ENCODE data around the gene UGT1A3. TPM values are rescaled to one million over a fixed set of nuclear protein-coding genes. Genes with fewer than 3 reads are reported as not detected.
"Not testable (repeated sequence)": the region's sequence is repeated elsewhere in the genome, so short reads cannot be mapped to it uniquely, and the experiment has no call there.

The UGT1A3 gene
- total RNA-seq, 2 donors from 2014 or later, result not detected

DNA sequence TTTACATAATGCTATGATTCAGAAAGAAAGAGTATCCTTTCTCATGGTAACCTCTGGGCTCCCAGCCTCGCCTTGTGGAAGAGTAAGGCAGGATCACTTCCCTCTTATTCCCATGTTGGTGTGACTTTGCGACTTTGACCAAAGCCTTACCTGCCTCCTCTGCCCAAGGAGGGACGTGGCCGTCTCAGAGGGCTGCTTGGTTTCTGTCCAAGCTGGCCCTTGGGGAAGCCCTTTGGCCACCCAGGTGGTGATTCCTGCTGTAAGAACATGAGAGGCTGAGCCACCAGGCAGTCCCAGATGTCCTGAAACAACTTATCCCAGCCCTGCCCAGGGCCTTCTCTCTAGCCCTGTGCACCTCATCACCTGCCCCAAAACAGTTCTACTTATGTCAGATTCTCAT is 30.1 kb upstream of the UGT1A3 start:
- H3K27me3 Mint-ChIP-seq, result peaks cover 8 to 29% of the 10 kb centered on the region in 2 donors
- H3K4me1 Mint-ChIP-seq (ENCODE audit: low read depth in 2 of 2), result no peaks in the 10 kb centered on the region
- no peak for ATAC-seq
- H3K9me3 Mint-ChIP-seq, result no peaks in the 10 kb centered on the region
- no peaks in the 10 kb centered on the region for H3K36me3 Mint-ChIP-seq
- H3K4me3 Mint-ChIP-seq, result no peak overlapping the region
- DNase-seq (ENCODE audit: low spot score), result no peak
- no peak overlapping the region for H3K27ac Mint-ChIP-seq

DNA sequence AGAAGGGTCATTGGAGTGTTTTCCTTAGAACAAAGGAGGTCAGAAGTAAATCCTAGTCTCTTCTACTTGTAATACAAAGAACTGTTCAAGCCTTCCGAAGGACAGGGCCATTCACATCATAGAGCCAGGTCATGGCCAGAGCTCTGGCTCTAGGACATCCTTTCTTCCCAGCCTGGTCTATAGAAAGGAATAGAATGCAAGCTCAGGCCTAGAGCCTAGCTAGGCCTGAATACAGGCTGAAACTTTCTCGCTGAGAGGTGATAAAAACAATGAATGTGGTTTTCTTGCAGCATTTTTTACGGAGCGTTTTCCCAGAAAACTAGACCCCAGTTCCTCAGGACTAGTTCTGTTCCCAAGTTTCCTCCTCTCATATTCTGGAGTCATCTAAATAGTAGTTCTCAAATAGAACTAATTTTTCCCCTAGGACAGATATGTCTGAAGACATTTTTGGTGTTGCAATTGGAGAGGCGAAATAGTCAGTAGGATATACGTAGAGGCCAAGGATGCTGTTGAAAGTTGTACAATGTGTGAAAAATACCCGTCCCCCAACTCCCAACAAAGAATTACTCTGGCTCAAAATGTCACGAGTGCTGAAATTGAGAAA is 29.3 kb upstream of the UGT1A3 start:
- no peak for DNase-seq (ENCODE audit: low spot score)
- H3K36me3 Mint-ChIP-seq, result no peaks in the 10 kb centered on the region
- no peaks in the 10 kb centered on the region for H3K4me1 Mint-ChIP-seq (ENCODE audit: low read depth in 2 of 2)
- no peak for ATAC-seq
- H3K9me3 Mint-ChIP-seq, result no peaks in the 10 kb centered on the region
- no peak overlapping the region for H3K4me3 Mint-ChIP-seq
- H3K27me3 Mint-ChIP-seq, result peaks cover 9 to 34% of the 10 kb centered on the region in 2 donors
- H3K27ac Mint-ChIP-seq, result no peak overlapping the region

DNA sequence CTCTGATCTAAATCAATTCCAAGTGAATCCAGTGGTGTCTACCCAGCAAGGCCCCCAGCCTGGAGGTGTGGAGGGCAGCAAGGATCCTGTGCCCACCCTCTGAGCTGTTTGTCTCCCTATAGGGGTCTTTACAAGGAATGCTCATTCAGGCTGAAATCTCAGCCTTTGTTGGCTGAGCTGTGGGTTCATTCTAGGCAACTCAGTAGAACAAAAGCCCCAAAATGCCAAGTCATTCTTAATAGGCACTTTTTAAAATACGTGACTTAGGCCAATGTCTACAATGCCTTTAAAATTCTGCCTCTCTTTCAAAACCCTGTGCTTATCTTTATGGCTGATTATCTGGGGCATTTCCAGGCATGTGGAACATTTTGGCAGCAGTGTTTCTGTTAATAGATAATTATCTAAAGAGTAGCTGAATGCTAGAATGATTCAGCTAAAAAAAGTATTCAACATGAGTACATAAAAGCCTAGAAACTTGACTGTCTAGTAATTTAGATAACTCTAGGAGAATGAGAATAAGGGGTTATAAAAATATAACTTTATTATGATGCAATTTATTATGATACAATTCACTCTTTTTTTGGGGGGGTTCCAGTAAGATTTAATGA is 28.7 kb upstream of the UGT1A3 start:
- H3K27me3 Mint-ChIP-seq, result peaks cover 9 to 37% of the 10 kb centered on the region in 2 donors
- no peaks in the 10 kb centered on the region for H3K9me3 Mint-ChIP-seq
- H3K27ac Mint-ChIP-seq, result no peak overlapping the region
- DNase-seq (ENCODE audit: low spot score), result no peak
- H3K4me3 Mint-ChIP-seq, result no peak overlapping the region
- no peaks in the 10 kb centered on the region for H3K36me3 Mint-ChIP-seq
- ATAC-seq, result no peak
- no peaks in the 10 kb centered on the region for H3K4me1 Mint-ChIP-seq (ENCODE audit: low read depth in 2 of 2)

DNA sequence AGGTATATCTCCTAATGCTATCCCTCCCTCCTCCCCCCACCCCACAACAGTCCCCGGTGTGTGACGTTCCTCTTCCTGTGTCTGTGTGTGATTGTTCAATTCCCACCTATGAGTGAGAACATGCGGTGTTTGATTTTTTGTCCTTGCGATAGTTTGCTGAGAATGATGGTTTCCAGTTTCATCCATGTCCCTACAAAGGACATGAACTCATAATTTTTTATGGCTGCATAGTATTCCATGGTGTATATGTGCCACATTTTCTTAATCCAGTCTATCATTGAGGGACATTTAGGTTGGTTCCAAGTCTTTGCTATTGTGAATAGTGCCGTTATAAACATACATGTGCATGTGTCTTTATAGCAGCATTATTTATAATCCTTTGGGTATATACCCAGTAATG is 28.0 kb upstream of the UGT1A3 start:
- H3K27me3 Mint-ChIP-seq, result peaks cover 9 to 42% of the 10 kb centered on the region in 2 donors
- not testable (repeated sequence) for H3K9me3 Mint-ChIP-seq

DNA sequence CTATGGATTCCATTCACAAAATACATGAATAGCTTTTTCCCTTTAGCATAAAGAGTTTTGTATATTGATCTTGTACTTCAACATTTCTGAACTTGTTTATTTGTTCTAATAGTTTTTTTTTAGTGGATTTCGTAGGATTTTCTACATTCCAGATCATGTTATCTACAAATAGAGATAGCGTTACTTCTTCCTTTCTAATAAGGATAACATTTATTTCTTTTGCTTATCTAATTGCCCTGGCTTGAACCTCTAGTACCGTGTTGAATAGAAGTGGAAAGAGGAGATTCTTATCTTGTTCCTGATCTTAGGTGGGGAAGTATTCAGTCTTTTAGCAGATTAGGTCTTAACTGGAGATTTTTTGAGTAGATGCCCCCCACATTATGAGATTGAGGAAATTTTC is 26.6 kb upstream of the UGT1A3 start:
- no peaks in the 10 kb centered on the region for H3K4me1 Mint-ChIP-seq (ENCODE audit: low read depth in 2 of 2)
- H3K4me3 Mint-ChIP-seq, result no peak overlapping the region
- H3K9me3 Mint-ChIP-seq, result no peaks in the 10 kb centered on the region
- H3K36me3 Mint-ChIP-seq, result no peaks in the 10 kb centered on the region
- no peak overlapping the region for H3K27ac Mint-ChIP-seq
- ATAC-seq (no peak), DNase-seq (ENCODE audit: low spot score) (no peak)
- peaks cover 7 to 34% of the 10 kb centered on the region in 2 donors for H3K27me3 Mint-ChIP-seq

More for the DNA sequence above, 28.0 kb upstream of the UGT1A3 start:
- H3K4me1 Mint-ChIP-seq (ENCODE audit: low read depth in 2 of 2); H3K36me3 Mint-ChIP-seq; DNase-seq (ENCODE audit: low spot score); ATAC-seq; H3K27ac Mint-ChIP-seq; H3K4me3 Mint-ChIP-seq: not testable (repeated sequence)

DNA sequence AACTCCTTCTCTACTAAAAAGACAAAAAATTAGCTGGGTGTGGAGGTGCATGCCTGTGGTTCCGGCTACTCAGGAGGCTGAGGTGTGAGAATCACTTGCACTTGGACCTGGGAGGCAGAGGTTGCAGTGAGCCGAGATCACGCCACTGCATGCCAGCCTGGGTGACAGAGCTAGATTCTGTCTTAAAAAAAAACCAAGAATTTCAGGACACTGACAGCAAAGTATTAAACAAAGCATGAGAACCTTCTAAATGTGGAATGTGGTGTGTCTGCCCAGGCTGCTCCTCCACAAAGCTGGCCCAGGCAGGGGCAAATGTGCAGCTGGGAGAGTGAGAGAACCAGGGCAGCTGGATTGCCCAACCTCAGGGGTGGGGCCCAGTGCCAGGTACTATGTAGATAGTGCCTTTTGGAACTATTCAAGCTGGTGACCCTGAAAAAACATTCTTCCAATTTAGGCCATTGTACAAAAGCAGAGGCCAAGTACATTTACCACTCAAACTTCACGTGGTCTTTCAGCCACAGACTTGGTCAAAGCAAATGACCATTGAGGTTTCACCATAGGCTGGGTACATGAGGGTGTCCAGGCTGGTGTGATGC is 22.8 kb upstream of the UGT1A3 start:
- Mint-ChIP-seq H3K36me3 (no peaks in the 10 kb centered on the region), H3K9me3 (no peaks in the 10 kb centered on the region), H3K4me3 (no peak overlapping the region), H3K27ac (no peak overlapping the region), H3K27me3 (peaks cover 14 to 33% of the 10 kb centered on the region in 2 donors), H3K4me1 (ENCODE audit: low read depth in 2 of 2) (no peaks in the 10 kb centered on the region)
- ATAC-seq, result no peak
- no peak for DNase-seq (ENCODE audit: low spot score)

DNA sequence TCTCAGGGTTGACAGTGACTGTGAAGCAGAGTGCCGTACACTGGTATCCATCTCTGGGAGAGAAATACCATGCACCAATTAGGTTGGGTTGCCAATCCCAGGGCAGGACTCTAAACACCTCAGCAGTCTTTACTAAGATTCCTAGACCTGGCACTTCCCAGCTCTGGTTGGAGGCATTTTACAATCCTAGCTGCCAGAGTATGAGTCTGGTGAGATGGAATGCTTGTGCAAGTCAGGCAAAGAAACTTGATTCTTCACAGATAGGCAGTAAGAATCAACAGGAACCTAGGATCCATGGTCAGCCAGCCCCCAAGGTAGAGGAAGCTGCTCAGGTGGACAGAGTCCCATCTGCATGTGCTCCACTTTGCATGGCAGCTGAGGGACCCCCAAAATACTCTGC is 22.1 kb upstream of the UGT1A3 start:
- Mint-ChIP-seq H3K36me3 (no peaks in the 10 kb centered on the region), H3K4me1 (ENCODE audit: low read depth in 2 of 2) (no peaks in the 10 kb centered on the region)

DNA sequence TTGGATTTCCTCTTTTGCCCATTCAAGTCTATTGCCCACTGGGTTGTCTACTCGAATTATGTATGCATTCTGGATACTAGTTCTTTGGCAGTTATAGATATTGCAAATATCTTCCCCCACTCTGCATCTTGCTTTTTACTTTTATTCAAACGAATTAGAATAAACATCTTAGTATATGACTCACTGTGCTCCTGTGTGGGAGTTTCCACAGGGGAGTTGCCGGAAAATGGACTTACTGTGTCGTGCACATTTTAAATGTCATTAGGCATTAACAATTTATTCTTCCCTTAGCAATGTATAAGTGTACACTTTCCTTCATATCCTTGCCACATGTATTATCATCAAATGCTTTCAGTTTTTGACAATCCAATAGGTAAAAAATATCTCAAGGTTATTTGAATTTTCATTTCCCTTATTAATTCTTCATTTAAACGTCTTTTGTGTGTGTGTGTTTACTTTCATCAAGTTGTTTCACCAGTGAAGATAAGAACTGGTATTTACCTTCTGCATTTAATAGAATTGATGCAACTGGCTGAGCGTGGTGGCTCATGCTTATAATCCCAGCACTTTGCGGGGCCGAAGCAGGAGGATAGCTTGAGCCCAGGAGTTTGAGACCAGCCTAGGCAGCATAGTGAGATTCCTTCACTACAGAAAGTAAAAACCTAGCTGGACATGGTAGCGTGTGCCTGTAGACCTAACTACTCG is 20.8 kb upstream of the UGT1A3 start:
- Mint-ChIP-seq H3K27ac (no peak overlapping the region), H3K27me3 (peaks cover 20 to 40% of the 10 kb centered on the region in 2 donors), H3K4me1 (ENCODE audit: low read depth in 2 of 2) (no peaks in the 10 kb centered on the region), H3K36me3 (no peaks in the 10 kb centered on the region), H3K9me3 (no peaks in the 10 kb centered on the region), H3K4me3 (no peak overlapping the region)
- DNase-seq (ENCODE audit: low spot score) (no peak), ATAC-seq (no peak)

More for the DNA sequence above, 22.1 kb upstream of the UGT1A3 start:
- no peaks in the 10 kb centered on the region for H3K9me3 Mint-ChIP-seq
- peaks cover 16 to 33% of the 10 kb centered on the region in 2 donors for H3K27me3 Mint-ChIP-seq
- no peak overlapping the region for H3K4me3 Mint-ChIP-seq
- DNase-seq (ENCODE audit: low spot score), result no peak
- H3K27ac Mint-ChIP-seq, result no peak overlapping the region
- no peak for ATAC-seq

DNA sequence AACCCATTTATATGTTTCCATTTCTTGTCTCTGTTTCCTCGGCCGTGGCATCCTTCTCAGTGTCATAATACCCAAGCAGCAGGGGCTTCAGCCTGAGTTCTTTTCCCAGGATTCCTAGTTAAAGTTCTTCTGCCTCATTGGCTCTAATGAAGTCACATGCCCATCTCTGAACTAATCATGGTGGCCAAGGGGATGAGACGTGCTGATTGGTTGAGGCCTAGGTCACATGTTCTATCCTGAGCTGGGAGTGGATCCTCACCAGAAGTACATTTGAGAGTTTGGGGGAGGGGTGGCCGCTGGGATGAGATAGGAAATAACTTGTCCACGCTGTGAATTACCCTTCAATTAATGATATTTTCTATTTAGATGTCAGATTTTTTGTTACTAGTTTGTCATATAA is 19.9 kb upstream of the UGT1A3 start:
- Mint-ChIP-seq H3K4me3 (no peak overlapping the region), H3K27me3 (peaks cover 26 to 40% of the 10 kb centered on the region in 2 donors), H3K36me3 (no peaks in the 10 kb centered on the region), H3K27ac (no peak overlapping the region), H3K9me3 (no peaks in the 10 kb centered on the region), H3K4me1 (ENCODE audit: low read depth in 2 of 2) (peaks cover 2 to 6% of the 10 kb centered on the region in 2 donors)
- DNase-seq (ENCODE audit: low spot score), result no peak
- ATAC-seq, result no peak

DNA sequence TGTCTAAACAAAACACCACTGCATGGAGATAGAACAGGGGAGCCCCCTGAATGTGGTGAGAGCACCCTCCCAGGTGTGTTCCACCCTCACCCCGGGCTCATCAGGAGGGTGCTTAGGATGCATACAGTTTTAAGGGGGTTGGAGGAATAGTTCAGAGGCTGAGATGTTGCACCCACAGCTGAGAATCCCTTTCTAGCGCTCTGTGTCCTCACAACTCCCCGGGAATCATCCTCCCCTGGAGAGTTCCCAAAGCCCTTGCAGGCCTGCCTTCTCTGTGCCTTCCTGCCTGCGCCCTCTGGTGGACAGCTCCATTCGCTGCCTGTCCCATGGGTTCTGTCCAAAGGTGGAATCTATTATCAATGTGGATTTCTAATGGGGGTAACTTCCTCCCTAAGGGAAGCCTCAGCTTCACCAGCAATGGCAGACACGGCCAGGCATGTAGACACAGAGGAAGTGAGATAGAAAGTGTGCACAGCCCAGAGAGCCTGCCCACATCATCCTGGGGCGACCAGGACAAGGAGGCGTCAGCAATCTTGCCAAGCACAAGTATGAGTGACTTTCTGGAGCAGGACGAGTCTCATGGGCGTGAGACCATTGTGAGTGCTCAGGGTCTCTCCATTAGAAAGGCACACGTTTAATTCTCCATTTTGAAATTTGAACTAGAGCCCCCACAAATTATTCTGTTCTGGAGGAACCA is 17.4 kb upstream of the UGT1A3 start:
- ATAC-seq, result peak; percentile 71 to 74
- no peak overlapping the region for H3K27ac Mint-ChIP-seq
- H3K4me1 Mint-ChIP-seq (ENCODE audit: low read depth in 2 of 2), result peaks cover 5 to 8% of the 10 kb centered on the region in 2 donors
- no peaks in the 10 kb centered on the region for H3K36me3 Mint-ChIP-seq
- peaks cover 26 to 37% of the 10 kb centered on the region in 2 donors for H3K27me3 Mint-ChIP-seq
- no peak overlapping the region for H3K4me3 Mint-ChIP-seq
- no peaks in the 10 kb centered on the region for H3K9me3 Mint-ChIP-seq
- peak; percentile 74 for DNase-seq (ENCODE audit: low spot score)

DNA sequence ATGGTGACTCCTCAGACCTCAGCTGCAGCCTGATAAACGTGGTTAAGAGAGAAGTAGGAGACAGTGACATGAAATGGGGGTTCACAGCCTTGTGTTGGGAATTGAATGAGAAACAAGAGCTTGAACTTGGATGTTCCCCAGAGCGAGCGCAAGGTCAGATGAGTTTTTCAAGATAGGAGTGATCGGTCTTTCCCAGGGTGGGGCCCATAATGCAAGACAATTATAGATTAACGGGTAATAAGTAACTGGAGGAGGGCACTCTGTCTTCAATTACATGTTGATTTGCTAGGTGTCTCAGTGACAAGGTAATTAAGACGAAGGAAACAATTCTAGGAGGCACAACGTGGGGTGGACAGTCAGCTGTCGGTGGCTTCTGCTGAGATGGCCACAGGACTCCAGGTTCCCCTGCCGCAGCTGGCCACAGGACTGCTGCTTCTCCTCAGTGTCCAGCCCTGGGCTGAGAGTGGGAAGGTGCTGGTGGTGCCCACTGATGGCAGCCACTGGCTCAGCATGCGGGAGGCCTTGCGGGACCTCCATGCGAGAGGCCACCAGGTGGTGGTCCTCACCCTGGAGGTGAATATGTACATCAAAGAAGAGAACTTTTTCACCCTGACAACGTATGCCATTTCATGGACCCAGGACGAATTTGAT is 16.1 kb upstream of the UGT1A3 start, which contains the start of gene UGT1A5:
UGT1A5 (plus strand) TSS at position 297 of the 651 bp plus-strand sequence; CDS start at position 382, 85 bp downstream.
- DNase-seq (ENCODE audit: low spot score) (no peak), ATAC-seq (no peak)
- Mint-ChIP-seq H3K27me3 (peaks cover 25 to 42% of the 10 kb centered on the region in 2 donors), H3K36me3 (no peaks in the 10 kb centered on the region), H3K4me3 (no peak within 1 kb of the TSS), H3K9me3 (no peaks in the 10 kb centered on the region), H3K27ac (peak within 1 kb of the TSS; percentile 7 to 40), H3K4me1 (ENCODE audit: low read depth in 2 of 2) (peaks cover 5 to 8% of the 10 kb centered on the region in 2 donors)

DNA sequence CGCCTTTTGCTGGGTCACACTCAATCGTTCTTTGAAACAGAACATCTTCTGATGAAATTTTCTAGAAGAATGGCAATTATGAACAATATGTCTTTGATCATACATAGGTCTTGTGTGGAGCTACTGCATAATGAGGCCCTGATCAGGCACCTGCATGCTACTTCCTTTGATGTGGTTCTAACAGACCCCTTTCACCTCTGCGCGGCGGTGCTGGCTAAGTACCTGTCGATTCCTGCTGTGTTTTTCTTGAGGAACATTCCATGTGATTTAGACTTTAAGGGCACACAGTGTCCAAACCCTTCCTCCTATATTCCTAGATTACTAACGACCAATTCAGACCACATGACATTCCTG is 15.6 kb upstream of the UGT1A3 start:
- no peaks in the 10 kb centered on the region for H3K36me3 Mint-ChIP-seq
- H3K4me1 Mint-ChIP-seq (ENCODE audit: low read depth in 2 of 2), result peaks cover 5 to 8% of the 10 kb centered on the region in 2 donors

DNA sequence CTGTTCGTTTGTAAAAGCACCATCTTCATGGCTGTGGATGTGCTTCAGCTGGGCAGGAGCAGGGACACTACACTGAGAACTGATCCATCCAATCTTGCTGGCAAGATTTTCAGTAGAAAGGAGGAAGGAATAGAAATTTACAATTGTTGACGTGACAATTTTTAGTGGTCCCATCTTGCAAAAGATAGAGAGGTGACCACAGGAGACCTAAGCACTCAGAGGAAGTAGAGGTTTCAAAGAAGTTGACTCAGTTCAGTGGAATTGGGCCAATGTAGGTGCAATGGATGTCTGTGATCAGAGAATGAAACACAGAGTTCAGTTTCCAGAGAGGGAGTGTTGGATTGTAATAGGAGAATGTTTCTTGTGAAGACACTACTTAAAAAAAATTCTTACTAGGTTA is 14.7 kb upstream of the UGT1A3 start:
- no peaks in the 10 kb centered on the region for H3K36me3 Mint-ChIP-seq
- H3K4me3 Mint-ChIP-seq, result peak overlapping the region; percentile 8
- H3K4me1 Mint-ChIP-seq (ENCODE audit: low read depth in 2 of 2), result peaks cover 5 to 8% of the 10 kb centered on the region in 2 donors
- peak; percentile 64 to 65 for ATAC-seq
- DNase-seq (ENCODE audit: low spot score), result no peak
- H3K27ac Mint-ChIP-seq, result peak overlapping the region; percentile 7 to 40
- no peaks in the 10 kb centered on the region for H3K9me3 Mint-ChIP-seq
- peaks cover 26 to 51% of the 10 kb centered on the region in 2 donors for H3K27me3 Mint-ChIP-seq

More for the DNA sequence above, 15.6 kb upstream of the UGT1A3 start:
- H3K9me3 Mint-ChIP-seq, result no peaks in the 10 kb centered on the region
- no peak for DNase-seq (ENCODE audit: low spot score)
- no peak overlapping the region for H3K4me3 Mint-ChIP-seq
- no peak overlapping the region for H3K27ac Mint-ChIP-seq
- peaks cover 26 to 47% of the 10 kb centered on the region in 2 donors for H3K27me3 Mint-ChIP-seq
- no peak for ATAC-seq

All from natural killer cell treated with Interleukin-12 subunit alpha and Interleukin-12 subunit beta and Interleukin-15 and Interleukin-18, amount 100 ng/mL, for 72 hours (primary cell).